Inferior parietal cortex (tissue), 1 donor: ENCODE measurements around the gene OR2A5.
"Not testable (repeated sequence)": the region's sequence is repeated elsewhere in the genome, so short reads cannot be mapped to it uniquely, and the experiment has no call there.

Experiments used
- DNase-seq: peaks from one replicate; pipeline ENCODE4 v3.0.0-alpha.2; 2016; ENCODE audit errors: extremely low spot score

OR2A5 gene

DNA sequence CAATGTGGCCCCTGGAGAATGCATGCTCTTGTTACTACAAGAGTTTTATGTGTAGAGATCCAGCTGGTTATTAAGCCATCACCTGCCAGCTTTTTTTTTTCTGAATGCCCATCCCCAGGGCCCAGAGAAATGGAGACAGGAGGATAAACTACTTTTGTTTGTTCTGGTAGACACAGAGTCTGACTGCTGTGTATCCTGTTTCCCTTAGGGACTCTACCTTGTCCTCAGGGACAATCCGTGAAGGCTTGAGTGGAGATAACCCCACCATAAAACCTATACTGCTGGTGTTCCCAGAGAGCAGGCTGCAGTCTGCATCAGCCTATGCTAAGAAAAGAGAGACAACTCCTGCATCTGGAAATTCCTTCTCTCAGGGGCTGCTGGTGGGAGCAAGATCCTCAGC lies at the start of gene OR2A5:
Gene OR2A5, plus strand, starts transcription at position 301 of the 400 bp plus-strand sequence. CDS start 1,454 bp downstream, outside the sequence.
- no peak for DNase-seq

- DNase-seq: no peak
These were observed 48.7 kb upstream of the OR2A5 start, which contains the start of gene OR6B1 for GRCh38 chr7:144000020-144000419. Gene OR6B1, plus strand, starts transcription at chr7:144000320. Its CDS starts 3,677 bp downstream, at chr7:144003997.

GRCh38 chr7:144001543-144001942 lies 47.2 kb upstream of the OR2A5 start:
- DNase-seq: no peak

- no peak for DNase-seq
These were observed 44.0 kb upstream of the OR2A5 start for GRCh38 chr7:144004703-144005102.

DNA sequence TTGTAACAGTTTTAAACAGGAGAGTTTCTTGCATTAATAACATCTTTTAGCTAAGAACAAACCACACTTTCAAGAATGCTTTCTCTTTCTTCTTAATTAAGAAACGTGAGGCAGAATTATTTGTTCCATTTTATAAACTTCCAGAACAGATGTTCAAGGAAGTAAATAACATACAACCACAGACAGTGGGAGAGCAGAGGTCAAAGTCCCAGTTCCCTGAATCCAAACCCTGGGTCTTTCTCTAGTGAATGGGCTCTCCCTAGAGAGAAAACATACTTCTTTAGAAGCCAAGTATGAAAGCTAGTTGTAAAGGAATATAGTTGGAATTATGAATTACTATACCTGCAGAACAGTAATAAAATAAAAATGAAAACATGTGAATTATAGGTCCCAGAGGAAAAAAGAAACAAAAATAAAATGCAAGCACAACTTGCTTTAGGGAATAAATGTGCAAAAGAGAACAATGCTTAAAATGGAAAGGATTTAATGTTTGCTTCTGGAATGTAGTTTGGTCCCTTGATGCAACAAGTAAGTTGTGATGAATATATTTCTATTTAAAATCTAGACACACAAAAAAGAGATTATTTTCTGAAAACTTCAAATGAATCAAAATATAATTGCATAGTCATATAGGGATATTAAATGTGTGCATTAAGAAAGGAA lies 42.6 kb upstream of the OR2A5 start:
- DNase-seq: no peak

DNA sequence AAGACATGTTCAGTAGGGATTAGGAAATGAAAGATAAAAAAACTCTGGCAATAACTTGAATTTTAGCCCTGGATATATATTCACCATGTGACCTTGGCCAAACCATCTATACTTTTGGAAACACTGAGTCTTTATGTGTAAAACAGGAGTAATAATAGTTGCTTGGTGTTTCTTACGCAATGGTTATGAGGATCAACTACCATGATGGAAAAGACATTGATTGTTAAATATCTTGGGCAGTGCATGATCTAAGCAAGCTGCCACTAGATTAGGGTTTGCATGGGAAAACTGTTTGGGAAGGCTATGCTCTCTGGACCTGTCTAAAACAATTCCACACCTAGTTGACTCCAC lies 42.1 kb upstream of the OR2A5 start:
- no peak for DNase-seq

- no peak for DNase-seq
These were observed 39.4 kb upstream of the OR2A5 start for GRCh38 chr7:144009361-144009760.

- not testable (repeated sequence) for DNase-seq
These were observed 38.7 kb upstream of the OR2A5 start for GRCh38 chr7:144010061-144010460.

GRCh38 chr7:144010821-144011220 lies 37.9 kb upstream of the OR2A5 start:
- DNase-seq: not testable (repeated sequence)

DNA sequence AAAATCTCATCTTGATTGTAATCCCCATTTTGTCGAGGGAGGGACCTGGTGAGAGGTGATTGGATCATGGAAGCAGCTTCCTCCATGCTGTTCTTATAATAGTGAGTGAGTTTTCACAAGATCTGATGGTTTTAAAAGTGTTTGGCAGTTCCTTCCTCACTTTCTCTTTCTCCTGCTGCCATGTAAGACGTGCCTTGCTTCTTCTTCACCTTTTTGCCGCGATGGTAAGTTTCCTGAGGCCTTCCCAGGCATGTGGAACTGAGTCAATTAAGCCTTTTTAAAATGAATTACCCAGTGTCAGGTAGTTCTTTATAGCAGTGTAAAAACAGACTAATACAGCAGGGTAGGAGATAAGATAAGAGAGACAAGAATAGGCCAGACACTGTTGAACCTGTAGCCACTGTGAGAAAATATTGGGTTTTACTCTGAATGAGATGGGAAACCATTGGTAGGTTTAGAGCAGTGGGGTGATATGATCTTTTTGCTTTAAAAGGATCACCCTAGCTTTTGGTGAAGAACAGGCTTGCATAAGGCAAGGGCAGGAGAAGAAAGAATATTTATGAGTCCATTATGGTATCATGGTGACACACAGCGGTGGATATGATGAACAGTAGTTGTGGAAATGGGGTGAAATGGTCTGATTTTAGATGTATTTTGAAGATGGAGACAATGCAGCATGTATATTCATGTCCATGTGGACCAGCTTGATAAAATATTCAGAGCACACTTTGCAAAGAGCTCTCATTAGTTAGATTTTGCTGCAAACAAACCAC lies 37.1 kb upstream of the OR2A5 start:
- DNase-seq: no peak

DNA sequence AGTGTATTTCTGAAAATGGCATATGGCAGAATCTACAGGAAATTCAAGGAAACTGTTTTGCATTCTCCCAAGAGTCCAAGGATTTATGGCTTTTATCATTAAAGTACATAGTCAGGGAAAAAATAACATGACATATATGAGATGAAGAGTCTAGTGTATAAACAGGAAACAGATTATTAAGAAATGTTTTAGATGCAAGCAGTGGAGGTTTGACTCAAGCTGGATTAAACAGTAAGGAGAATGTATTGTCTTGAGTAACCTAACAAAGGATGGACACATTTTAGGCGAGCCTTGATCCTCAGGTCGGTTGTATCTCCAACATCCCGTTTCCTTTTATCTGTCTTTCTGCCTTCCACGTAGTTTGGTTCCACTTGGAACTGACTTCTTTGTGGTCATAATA lies 30.7 kb upstream of the OR2A5 start:
- no peak for DNase-seq

- no peak for DNase-seq
These were observed 29.3 kb upstream of the OR2A5 start for GRCh38 chr7:144019457-144019856.

DNA sequence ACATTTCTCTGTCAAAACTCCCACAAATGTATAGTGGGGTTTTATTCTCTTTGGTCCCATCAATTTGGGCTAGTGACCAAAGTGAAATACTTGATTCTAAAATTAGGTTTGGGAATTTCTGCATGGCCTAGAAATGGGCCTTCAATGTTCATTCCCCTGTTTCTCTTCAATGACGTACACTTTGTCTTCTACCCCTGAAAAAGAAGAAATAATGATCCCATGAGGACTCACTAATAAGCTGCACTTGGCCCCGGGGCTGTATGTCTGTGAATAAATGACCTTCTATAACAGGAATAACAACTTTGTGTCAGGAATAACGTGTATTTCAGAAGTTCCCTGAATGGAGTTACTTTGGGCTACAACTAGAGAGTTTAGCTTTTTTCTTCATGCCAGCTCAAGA lies 28.4 kb upstream of the OR2A5 start:
- no peak for DNase-seq

DNA sequence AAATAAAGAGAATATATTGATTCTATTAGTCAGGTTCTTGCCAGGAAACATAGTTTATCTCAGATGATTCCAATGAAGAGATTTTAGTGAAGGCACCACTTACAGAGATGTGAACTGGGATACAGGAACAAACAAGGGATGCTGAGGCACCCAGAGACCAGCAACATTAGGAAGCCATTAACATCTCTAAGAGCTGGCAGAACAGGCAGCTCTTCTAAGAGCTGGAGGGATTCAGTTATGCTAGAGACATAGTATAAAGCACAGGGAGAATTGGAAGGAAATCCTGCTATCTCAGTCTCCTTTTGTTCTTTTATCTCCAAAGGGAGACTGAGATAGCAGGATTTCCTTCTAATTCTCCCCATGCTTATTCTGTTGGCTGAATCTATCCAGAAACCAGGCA lies 26.6 kb upstream of the OR2A5 start:
- DNase-seq: no peak

DNA sequence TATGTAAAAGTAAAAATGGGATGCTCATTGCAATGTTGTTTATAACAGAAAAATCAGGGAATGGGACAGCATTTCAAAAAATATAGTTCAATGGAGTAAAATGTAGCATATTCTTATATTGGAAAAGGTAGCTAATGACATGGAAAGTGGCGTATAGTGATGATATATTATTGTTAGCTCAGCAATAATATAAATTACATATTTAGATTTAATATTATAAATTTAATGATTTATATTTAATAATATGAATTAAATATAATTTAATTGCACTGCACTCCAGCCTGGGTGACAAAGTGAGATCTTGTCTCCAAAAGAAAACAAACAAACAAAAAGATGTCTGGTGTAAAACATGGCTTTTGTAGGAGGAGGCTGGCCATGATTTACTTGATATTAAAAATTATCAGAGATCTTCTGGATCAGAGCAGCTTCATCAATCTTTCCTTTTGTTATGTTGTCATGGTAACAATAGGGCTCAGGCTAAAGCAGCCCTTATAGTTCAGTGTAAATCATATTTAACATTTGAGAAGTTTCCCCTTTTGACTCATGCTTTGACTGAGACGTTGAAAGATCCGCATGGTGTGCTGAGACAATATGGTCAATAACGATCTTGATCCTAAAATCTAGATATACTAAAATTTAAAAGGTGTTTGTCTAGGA lies 25.4 kb upstream of the OR2A5 start:
- DNase-seq: no peak

DNA sequence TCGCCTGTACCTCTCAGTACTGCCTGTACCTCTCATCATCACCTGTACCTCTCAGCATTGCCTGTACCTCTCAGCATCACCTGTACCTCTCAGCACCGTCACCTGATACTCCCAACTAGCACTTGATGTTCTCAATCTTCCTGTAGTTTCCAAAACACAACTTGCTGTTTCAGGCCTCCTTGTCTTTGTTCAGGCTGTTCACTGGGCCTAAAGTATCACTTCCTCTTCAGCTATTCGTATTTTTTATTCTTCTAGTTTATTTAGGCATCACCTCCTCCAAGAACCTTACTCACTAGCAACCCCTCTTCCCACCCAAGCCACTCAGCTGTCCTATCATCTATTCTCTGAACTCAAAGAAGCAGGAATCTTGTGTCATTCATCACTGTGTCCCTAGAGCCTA lies 24.5 kb upstream of the OR2A5 start:
- DNase-seq: no peak

DNA sequence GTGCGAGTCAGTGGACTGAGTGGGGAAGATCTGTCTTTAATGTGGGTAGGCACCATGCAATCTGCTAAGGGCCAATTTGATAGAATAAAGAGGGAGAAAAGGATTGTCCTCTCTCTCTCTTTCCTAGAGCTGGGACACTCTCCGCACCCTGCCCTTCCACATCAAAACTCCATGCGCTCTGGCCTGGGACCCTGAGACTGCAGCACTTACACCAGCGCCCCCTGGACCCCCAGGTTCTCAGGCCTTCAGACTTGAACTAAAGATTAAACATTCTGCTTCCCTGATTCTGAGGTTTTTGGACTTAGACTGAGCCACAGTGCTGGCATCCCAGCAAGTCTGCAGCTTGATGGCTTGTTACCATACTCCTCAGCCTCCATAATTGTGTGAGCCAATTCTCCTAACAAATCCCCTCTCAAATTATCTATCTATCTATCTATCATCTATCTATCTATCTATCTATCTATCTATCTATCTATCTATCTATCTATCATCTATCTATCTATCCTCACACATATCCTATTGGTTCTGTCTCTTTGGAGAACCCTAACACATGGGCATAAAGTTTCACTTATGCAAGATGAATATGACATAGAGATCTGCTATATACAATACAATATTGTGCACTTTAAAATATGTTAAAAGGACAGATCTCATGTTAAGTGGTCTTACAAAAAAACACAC lies 22.4 kb upstream of the OR2A5 start:
- DNase-seq: no peak

DNA sequence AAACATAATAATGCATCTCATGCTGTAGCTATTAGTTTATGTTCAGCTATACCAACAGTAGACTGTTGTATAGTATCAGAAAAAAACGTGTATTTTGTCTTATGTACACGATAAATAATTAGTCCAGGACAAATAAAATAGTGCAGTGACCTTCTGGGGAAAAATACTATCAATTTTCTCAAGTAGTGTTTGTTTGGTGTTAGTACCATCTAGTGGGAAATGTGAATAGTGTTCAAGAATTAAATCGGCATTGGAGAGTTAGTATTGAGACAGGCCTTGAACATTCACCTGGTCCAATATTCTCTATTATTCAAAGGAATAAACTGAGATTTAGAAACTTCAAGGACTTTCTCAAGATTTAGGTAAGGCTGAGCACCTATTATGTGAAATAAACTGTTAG lies 21.7 kb upstream of the OR2A5 start:
- DNase-seq: peak; percentile 66

DNA sequence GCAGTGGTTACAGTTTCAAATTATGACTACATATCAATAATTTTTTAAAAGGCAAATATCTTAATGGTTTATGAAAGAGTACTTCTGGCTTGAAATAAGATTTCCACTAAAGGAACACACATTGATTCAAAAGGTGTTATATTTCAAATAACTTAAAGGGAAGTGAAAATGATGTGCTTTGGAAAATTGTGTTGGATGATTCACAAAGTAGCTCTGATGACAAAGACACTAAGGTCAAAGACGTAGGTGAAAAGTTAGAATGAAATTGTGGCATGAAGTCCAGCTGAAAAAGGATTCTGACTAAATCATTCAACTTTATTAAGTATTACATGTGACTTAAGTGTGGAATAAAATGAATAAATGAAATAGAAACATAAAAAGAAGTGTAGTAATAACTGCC lies 20.8 kb upstream of the OR2A5 start:
- no peak for DNase-seq

- no peak for DNase-seq
These were observed 20.2 kb upstream of the OR2A5 start for GRCh38 chr7:144028547-144028946.

GRCh38 chr7:144032516-144032915 lies 16.2 kb upstream of the OR2A5 start:
- no peak for DNase-seq

DNA sequence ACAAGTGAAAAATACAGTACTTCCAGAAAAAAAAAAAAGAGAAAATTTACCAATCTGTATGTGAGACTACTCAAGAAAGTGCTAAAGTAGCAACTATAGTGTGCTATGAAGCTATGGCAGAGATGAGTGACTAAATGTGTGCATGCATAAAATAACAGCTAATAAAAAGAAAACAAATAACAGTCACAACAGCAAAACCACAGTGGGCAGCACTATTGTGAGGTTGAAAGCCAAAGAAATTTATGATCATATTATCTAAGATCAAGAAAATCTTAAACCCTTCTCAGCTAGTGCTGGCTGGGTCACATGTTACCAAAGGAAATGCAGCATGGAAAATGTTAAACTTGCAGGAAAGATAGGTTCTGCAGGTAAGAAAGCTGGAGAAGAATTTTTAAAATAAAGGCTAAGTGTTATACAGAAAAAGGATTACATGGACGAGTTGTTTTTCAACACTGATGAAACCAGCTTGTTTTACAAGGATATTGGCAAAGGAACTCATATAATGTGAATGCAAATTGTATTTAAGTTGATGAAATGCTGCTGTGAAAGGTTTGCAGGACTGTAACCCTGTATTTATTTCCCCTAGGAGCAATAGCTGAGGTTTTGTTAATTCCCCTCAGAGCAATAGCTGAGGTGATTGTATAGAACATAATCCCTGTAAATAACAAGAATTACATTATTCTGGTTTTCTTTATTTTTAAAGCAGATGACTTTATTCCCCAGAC lies 15.6 kb upstream of the OR2A5 start:
- no peak for DNase-seq
